HG03064 (cell line): Measurements from ENCODE around the gene PRICKLE2.

Experiments
- ATAC-seq: cut with Tn5 transposase; IDR thresholded peaks from one replicate; pipeline ENCODE4 v1.9.1; 2021; ENCODE audit warnings: low read depth; ENCODE audit not compliant: unreplicated experiment

PRICKLE2 gene

DNA sequence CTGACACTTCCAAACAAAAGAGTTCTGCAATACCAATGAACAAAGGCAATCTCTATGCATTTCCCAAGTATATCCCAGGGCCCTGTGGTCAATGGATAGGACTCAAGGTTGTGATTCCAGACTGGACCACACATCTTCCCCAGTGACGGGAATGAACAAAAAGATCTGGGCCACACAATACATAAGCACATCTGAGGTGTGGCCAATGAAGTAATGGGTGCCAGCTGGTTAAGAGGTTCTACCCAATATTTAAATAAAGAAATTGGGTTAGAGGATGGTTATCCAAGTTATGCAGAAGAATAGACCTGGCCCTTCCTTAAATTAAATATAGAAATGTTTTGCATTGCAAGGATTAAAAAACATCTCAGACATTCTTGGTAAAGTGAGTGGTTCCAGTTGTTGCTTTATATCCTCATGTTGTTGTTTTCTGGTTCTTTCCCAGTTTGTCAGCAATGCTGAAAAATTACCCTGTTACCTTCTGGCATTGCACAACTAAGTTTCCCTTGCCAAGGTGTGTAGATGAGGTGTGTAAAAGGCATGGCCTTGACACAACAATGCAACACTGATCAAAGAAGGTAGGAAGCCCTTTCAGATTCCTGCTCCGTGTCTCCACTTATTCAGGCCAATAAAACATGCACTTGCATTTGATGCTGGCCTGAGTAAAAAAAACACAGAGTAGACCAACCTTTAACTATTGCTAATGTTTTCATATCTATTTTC is 86.5 kb downstream of the PRICKLE2 start:
- ATAC-seq: no peak

DNA sequence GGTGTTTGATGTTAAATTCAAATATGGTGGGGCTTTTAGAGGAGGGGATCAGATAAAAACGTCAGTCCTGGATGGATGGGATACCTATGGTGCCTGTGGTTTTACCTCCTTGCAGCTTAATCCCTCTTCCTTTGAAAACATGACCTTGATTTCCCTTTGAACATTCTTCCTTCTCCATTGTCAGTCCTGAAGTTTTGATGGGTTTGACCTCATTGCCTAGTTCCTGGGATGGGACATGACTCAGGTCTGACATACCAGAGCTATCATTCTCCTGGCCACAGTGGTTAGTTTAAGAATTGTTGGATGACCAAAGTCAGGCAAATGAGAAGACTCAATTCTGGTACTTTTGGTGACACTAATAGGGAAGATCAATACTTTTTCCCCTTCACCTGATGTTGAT is 87.2 kb downstream of the PRICKLE2 start:
- ATAC-seq: no peak

DNA sequence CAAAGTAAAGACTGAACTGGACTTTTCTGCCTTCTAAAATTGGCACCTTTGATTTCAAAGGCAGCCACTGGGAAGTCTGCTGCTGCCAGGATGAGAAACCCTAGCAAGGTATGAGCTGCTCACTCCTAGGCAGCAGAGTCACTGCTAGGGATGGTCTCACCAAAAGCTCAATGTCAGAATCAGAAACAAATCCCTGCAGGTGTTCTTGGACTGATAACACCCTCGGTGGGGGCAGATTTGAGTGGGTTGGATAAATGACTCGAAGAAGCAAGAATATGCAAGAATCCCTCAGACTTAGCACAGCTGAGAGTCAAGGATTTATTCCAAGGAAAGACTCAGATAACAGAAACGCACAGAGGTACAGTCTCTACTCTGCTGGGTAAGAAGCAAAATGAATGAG is 90.4 kb downstream of the PRICKLE2 start:
- no peak for ATAC-seq

DNA sequence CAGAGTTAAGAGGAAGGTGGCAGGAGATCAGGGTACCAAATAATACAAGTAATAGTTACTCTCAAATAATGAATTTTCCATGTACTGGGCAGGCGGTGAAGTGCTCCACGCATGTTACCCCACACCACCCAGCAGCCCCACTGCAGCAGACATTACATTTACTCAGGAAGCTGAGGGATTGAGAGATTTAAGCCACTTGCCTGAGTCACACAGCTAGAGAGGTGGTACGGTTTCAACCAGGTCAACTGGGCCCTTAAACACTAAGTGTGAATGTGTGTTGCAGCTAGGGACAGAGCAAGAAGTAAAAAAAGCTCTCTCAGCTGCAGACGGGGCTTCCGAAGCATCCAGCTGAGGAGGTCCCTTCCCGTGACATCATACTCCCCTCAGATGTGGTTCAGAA is 91.3 kb downstream of the PRICKLE2 start:
- no peak for ATAC-seq

DNA sequence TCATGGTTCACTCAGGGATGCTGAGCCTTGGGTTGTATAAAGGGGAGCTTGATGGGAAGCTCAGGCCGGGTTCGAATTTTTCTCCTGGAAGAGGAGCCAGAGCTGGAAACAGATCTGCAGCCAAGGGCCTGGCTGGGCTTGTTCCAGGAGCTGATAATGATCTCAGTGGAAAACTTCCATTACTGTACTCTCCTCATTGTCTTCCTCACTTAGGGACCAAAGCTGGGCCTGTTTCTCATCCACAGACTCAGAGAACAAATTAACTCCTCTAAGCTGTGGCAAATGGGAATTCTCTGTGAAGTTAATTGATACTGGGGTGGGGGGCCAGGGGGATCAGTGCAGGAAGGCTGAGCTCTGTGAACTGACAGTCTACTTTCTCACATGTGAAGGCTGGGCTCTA is 92.0 kb downstream of the PRICKLE2 start:
- ATAC-seq: no peak

DNA sequence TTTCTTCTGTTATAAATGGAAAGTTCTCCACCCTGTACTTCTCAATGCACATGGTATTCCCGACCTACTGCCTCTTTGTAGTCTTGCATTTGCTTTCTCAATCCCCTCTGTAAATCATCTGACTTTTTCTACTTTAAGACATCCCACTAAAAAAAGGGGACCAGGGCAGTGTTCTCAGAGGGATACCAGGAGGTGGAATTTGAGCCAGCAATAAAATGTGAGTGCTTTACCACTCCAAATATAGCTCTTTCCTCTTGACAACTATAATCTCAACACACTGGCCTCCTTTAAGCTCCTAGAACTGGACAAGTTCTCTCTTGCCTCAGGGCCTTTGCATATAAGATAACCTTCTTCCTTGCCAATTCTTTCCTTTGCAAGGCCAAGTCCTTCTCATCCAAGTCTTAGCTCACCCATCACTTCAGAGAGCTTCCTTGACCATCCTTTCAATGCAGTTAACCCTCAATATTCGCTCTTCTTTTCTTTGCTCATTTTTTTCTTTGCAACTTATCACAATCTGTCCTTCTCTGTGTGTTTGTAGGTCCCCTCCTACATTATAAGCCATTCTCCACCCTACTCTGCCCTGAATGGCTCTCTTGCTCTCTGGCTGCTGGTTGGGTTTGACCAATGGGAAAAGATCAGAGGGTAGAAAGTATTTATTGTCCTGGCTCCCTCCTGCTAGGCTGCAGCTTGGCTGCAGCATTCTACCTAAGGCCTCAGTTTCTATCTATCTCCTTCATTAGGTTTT is 93.4 kb downstream of the PRICKLE2 start:
- no peak for ATAC-seq

DNA sequence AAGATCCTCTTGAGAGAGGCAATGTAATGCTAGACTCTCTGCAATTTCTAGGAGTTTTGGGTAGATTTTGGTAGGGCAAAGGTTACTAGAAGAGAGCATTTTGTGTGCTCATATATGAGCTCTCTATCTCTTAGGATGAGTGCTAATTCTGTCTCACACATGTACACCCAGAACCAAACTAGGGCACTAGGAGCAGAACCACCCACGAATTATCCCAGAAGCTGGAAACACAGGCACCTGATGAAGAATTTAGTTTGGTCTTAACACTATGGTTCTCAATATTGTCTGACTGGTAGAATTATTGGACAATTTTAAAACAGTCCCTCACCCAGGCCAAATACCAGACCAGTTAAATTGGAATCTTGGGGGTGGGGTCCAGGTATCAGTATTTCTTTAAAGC is 94.8 kb downstream of the PRICKLE2 start:
- ATAC-seq: no peak

DNA sequence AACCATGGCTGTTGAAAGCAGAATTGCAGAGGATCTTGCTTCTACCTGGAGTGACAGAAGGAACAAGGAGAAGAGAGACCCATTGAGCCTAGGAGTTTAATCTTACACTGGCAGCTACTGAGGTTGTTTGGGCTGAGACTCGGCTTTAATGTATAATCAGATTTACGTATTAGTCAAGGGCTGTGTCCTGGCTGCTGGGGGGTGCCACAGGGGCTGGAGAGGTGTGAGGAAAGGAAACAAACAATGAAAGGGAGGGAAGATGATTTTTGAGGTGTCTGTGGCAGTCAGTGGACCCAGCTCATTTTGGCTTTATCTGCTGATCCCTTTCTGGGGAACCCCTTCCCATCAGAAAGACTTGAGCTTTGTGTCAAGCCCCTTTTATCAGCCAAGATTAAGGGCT is 95.7 kb downstream of the PRICKLE2 start:
- ATAC-seq: no peak

DNA sequence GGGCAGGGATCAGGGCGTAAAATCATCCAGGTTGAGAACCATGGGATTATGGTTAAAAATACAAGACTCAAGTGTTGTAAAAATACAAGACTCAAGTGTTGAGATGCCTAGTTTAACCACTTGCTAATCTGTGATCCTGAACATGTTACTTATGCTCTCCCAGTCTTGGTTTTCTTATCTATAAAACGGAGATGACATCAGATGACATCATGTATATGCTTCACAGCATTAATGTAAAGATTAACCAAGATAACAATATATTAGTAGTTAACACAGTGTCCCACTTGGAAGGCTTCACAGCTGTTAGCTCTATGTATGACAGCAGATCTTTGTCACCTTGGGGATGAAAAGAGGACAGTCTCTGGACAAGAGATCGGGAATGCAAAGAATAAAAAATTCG is 96.2 kb downstream of the PRICKLE2 start:
- no peak for ATAC-seq

DNA sequence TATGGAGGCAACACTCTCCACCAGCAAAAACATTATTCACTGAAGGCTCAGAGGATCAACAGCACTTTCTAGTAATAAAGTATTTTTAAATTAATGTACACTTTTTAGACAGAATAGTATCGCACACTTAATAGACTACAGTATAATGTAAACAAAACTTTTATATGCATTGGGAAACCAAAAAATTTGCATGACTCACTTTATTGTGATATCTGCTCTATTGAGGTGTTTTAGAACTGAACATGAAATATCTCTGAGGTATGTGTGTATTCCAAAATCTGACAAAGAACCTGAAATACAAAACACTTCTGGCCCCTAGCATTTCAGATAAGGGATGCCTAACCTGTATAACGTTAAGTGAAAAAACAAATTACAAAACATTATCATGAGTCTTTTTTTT is 99.7 kb downstream of the PRICKLE2 start:
- no peak for ATAC-seq

DNA sequence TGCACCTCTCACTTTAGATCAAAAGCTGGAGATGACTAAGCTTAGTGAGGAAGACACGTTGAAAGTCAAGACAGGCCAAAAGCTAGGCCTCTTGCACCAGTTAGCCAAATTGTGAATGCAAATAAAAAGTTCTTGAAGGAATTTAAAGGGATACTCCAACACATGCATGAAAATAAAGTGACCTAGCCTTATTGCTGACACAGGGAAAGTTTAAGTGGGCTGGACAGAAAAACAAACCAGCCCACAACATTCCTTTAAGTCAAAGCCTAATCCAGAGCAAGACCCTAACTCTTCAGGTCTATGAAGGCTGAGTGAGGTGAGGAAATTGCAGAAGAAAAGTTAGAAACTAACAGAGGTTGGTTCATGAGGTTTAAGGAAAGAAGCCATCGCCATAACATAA is 101.3 kb downstream of the PRICKLE2 start:
- ATAC-seq: no peak

DNA sequence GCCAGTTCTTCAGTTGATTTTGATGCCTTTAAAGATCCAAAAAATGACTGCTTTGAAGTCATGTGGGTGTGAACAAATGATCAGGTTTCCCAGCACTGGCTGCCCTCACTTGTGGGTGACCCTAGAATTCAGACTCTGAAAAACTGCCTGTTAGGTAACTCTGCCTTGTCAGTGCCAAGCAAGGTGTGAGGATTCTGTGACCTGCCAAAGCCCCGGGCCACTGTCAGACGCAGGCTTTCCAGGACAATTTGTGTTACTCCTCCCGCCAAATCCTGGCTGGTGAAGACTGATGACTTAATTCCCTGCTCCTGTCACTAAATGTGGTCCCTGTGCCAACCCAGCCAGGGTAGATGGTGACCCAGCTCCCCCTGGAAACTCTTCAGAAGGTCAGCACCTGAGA is 102.8 kb downstream of the PRICKLE2 start:
- no peak for ATAC-seq

DNA sequence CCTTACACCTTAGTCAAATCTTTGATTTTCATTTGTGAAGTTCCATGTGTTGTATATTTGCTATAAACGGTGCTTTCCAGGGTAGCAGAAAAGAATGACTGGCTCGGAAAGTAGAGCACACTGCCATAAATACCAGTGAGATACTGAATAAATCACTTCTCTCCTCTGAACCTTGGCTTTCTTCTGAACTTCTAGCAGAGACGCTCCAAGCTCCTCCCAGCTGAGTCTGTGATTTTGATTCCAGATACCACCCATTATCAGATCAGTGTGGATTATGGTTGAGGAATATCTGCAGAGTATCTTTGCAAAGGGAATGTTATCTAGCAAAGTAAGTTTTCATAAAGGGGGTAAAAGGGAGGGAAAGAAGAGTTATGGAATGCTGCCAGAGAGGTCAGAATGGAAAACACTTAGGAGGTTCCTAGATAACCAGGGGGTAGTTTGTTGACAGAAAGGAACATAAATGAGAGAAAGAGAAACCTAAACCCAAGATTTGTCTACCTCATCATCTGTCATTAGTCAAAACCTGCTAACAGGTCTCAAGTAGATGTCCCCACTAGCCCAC is 103.4 kb downstream of the PRICKLE2 start:
- ATAC-seq: no peak

DNA sequence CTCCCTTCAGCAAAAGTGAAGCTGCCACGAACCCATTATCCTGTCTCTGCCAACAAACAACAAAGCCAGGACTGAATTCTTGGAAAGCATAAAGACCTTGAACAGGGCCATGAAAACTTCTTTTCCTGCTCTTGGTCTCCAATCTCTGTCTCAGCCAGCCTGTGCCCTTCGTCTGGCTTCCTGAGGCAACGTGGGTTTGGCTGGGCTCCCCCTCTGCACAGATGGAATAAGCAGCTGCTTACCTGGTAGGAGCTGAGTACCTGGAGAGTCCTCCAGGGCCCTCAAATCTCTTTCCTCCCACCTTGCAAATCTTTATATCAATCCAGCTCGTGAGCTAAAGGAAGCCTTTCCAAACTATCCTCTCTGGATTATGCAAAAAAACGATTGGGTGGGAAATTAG is 104.4 kb downstream of the PRICKLE2 start:
- no peak for ATAC-seq

DNA sequence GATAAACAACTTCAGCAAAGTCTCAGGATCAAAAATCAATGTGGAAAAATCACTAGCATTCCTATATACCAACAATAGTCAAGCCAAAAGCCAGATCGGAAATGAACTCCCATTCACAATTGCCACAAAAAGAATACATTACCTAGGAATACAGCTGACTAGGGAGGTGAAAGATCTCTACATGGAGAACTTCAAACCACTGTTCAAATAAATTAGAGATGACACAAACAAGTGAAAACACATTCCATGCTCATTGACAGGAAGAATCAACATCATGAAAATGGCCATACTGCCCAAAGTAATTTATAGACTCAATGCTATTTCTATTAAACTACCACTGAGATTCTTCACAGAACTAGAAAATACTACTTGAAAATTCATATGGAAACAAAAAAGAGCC is 107.8 kb downstream of the PRICKLE2 start:
- ATAC-seq: no peak

DNA sequence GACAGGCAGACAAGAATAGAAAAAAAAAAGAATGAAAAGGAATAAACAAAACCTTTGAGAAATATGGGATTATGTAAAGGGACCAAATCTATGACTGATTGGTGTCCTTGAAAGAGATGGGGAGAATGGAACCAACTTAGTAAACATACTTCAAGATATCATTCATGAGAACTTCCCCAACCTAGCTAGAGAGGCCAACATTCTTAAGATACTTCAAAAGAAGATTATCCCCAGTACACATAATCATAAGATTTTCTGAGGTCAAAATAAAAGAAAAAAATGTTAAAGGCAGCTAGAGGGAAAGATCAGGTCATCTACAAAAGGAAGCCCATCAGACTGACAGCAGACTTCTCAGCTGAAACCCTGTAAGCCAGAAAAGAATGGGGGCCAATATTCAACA is 110.6 kb downstream of the PRICKLE2 start:
- no peak for ATAC-seq

DNA sequence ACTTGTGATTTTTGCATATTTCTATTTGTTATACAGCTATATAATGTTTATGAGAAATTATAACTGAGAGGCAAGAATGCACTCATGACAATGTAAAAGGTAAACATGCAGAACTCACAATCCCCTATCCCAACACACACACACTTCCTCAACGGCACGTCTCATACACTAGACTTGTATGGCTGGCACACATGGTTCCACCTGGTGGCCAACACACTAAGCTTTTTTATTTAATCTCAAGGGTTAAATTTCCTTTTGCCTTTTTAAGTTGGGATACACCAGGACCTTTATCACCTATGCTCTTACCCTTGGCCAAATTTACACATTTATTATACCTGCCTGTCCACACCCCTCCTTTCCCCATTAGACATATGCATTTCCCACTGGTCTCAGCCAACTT is 113.4 kb downstream of the PRICKLE2 start:
- no peak for ATAC-seq

DNA sequence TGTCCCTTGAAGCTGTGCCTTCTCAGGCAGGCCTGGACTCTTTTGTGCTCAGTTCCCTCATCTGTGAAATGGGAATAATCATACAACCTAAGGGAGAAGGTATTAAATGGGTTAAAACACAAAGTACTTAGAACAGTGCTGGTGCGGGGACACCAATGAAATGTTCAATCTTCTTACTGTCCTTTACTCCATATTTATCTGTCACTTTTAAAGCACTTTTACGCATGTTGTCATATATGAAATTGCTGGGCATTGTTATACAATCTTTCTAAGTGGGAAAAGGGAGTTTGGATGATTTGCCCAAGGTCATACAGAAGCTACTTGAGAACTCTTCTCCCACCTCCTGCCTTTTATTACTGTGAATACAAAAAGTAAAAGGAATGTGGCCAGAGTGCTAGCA is 114.2 kb downstream of the PRICKLE2 start:
- ATAC-seq: no peak

DNA sequence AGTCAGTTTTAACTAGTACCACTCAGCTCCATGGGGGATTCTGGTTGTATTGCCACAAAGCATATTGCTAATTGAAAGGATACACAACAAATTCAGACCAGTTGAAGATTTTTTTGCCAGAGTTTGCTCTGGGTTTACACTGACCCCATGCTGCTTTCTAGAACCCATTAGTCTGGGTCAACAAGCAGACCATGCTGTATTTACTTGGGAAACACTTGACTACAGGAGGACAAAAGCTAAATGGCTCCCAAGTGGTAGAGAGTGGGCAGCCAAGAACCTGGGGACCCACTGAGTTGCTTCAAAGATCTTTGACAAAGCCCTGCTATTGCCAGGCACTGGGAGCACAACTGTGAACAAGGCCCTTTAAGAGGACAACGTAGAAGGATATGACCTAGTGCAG is 115.2 kb downstream of the PRICKLE2 start:
- no peak for ATAC-seq

DNA sequence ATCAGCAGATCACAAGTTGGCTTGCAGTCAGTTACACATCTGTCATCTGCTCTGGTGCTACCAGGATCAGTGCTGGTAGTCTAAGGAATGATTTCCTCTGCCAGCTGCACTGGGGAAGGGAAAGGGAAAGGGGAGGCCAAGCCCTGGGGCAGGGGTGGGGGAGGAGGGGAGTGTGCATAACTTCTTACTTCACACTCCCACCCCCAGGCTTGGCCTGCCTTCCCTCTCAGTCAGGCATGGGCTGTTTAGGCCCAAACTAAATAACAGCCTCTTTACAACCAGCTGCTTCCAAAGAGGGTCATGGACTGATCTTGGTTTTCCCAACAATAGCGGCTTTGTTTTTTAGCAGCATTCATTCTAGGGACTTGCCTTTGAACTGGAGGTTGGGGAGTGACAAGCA is 115.8 kb downstream of the PRICKLE2 start:
- ATAC-seq: no peak

DNA sequence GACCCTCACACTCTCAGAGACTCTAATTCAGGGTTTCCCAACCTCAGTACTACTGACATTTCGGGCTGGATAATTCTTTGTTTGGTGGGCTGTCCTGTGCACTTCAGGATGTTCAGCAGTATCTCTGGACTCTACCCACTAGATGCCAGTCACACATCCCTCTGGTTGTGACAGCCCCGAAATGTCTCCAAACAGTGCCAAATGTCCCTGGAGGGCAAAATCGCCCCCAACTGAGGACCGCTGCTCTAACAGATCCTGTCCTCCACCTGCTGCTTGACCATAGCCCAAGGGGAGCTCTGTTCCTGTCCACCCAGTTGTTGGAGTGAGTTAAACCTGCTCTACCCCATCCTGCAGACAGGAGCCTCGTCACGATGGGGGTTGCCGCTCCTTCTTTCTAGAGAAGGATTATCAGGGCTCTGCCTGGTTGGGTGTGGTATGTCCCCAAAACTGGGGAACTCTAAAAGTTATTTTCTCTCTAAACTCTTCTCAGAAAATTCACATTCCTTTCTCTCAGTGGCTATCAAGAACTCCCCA is 116.4 kb downstream of the PRICKLE2 start:
- no peak for ATAC-seq

DNA sequence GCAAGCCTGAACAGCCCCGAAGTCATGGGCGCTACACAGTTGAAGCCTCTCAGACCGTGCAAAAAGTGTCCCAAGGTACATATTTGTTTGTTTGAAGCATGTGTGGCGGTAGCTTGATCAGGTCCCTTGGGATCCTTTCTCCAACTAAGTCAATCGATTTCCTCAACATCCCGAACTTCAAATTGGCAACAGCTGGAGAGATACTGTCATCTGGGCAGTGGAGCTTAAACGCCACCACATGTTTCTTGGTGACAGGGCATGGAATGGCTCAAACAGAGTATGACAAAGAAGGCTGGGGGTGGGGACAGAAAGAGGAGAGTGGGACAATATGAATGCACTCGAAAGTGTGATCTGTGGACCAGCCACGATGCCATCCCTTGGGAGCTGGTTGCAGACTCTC is 117.0 kb downstream of the PRICKLE2 start:
- no peak for ATAC-seq
